Testis (tissue), 2 donors: ENCODE data around the gene CEMIP.

Source experiments
- CTCF ChIP-seq, 3 experiments: fragments of 450-650 bp in 2 of 3; fragments of 200-600 bp in 1 of 3; sonication (generic) in 1 of 3; IDR thresholded peaks; one replicate each; pipeline ENCODE4 v1.5.1; 2016 to 2019; ENCODE audit warnings: antibody characterized with exemption in 3 of 3, mild to moderate bottlenecking in 2 of 3, moderate library complexity in 1 of 3
- POLR2A ChIP-seq: fragments of 450-650 bp; IDR thresholded peaks from one replicate; pipeline ENCODE4 v1.6.1; 2017; ENCODE audit warnings: antibody characterized with exemption, mild to moderate bottlenecking, moderate library complexity

DNA sequence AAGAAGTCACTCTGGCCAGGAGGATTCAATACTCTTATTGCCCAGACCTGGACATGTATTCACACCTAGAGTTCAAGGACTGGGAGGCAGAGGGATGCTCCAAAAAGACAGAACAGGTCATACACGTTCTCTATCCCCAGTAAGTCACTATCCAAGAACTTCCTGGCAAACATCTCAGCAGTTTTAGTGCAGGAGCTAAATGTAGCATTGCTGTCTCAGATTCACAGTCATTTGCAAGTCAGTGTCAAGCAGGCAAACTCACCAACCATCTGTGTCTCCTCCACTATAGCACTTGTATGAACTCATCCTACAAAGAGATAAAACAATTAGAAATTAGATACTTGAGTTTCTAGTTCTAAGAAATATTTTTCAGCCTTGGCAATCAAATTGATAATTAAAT is 45.7 kb upstream of the CEMIP start:
- no peak for TF ChIP-seq CTCF (IDR thresholded peaks at IDR 0.05)
- TF ChIP-seq POLR2A: no peak
